Panc1 (cell line): ENCODE measurements around the gene MICAL2. TPM values are rescaled to one million over a fixed set of nuclear protein-coding genes. Genes with fewer than 3 reads are reported as not detected.

ENCODE experiments used
- ATAC-seq: fragments of 200-7000 bp; cut with Tn5 transposase; 2 replicates; pipeline ENCODE4 v1.9.1; 2020; ENCODE audit warnings: mild to moderate bottlenecking, moderate library complexity
- BruUV-seq: library from RNA; stranded (reverse); fragments of 400-500 nt; replicated peaks from 2 replicates; lab custom pipeline; 2021; lab: Mats Ljungman, UMichigan
- CTCF ChIA-PET: fragments of 300-600 bp; sonication (Branson Sonifier 250); formaldehyde crosslinking; loops from one replicate; lab custom pipeline; 2022; ENCODE audit warnings: antibody characterized with exemption; lab: Charles Lee
- POLR2A ChIA-PET: fragments of 300-600 bp; sonication (Branson Sonifier 250); formaldehyde crosslinking; loops from one replicate; lab custom pipeline; 2022; ENCODE audit warnings: antibody characterized with exemption; lab: Charles Lee
- DNase-seq: peaks from one replicate; pipeline ENCODE4 v3.0.0-alpha.2; 2010; ENCODE audit warnings: low read depth, low spot score
- H3K27ac ChIP-seq: 2 replicates; pipeline ENCODE4 v1.5.1; 2011; ENCODE audit warnings: mild to moderate bottlenecking, low read length, inconsistent platforms
- H3K27me3 ChIP-seq: fragments of 200-500 bp; sonication (Bioruptor generic); 2 replicates; pipeline ENCODE4 v1.6.0; 2014; ENCODE audit warnings: low read length, inconsistent platforms; ENCODE audit not compliant: control insufficient read depth, insufficient read depth
- H3K36me3 ChIP-seq: fragments of 200-500 bp; sonication (Bioruptor generic); 2 replicates; pipeline ENCODE4 v1.5.1; 2014; ENCODE audit warnings: inconsistent platforms, mild to moderate bottlenecking, low read length, moderate library complexity; ENCODE audit not compliant: control insufficient read depth, insufficient read depth
- H3K4me1 ChIP-seq: 2 replicates; pipeline ENCODE4 v1.5.1; 2011; ENCODE audit warnings: inconsistent platforms, mild to moderate bottlenecking, low read length, moderate library complexity; ENCODE audit not compliant: control insufficient read depth, insufficient read depth
- H3K4me3 ChIP-seq, 2 experiments: 2 replicates each; pipeline ENCODE4 v1.5.1; 2011 to 2012; ENCODE audit warnings: low read depth in 2 of 2, low read length in 2 of 2, mild to moderate bottlenecking in 2 of 2, inconsistent platforms in 1 of 2, moderate library complexity in 1 of 2
- H3K9me3 ChIP-seq: fragments of 200-500 bp; sonication (Bioruptor generic); 2 replicates; pipeline ENCODE4 v1.5.1; 2014; ENCODE audit warnings: low read depth, mild to moderate bottlenecking, inconsistent platforms, low read length, moderate library complexity; ENCODE audit not compliant: control insufficient read depth, insufficient read depth
- POLR2AphosphoS5 ChIP-seq: IDR thresholded peaks from 2 replicates; pipeline ENCODE4 v1.6.1; 2012; ENCODE audit warnings: mild to moderate bottlenecking, low read depth, low read length, moderate library complexity
- SIN3A ChIP-seq: IDR thresholded peaks from 2 replicates; pipeline ENCODE4 v1.6.1; 2012; ENCODE audit warnings: low read depth, mild to moderate bottlenecking, low read length, moderate library complexity, borderline replicate concordance; ENCODE audit not compliant: insufficient read depth
- TCF7L2 ChIP-seq: IDR thresholded peaks from 2 replicates; pipeline ENCODE4 v1.6.1; 2011; ENCODE audit warnings: mild to moderate bottlenecking, low read depth, low read length, inconsistent platforms
- in situ Hi-C: cut with HindIII; loops from 2 replicates; pipeline ENCODE4 v1.10.0; 2016; ENCODE audit warnings: low sequenced_read_pairs, low pct_unique_long_range_greater_than_20kb
- intact Hi-C: fragments of 100-400 bp; cut with micrococcal nuclease; formaldehyde crosslinking; loops from one replicate; pipeline ENCODE4 v1.10.0; 2022; ENCODE audit not compliant: unreplicated experiment
- total RNA-seq: library from RNA; stranded (reverse); gene quantifications from one replicate; pipeline ENCODE4 v1.2.1, GENCODE V29; 2021; ENCODE audit not compliant: unreplicated experiment
- TF ChIP-seq, protein P1 (sequence below), 2 experiments: IDR thresholded peaks; 2 replicates each; pipeline ENCODE4 v1.6.1; 2011 to 2012; ENCODE audit warnings: low read depth in 2 of 2, control low read depth in 1 of 2, low read length in 1 of 2, mild to moderate bottlenecking in 1 of 2, moderate library complexity in 1 of 2; ENCODE audit not compliant: insufficient read depth in 1 of 2
- TF ChIP-seq, protein P2 (sequence below): fragments of 450-650 bp; IDR thresholded peaks from 2 replicates; pipeline ENCODE4 v1.5.1; 2017; ENCODE audit warnings: mild to moderate bottlenecking

The MICAL2 gene
- total RNA-seq, 1 experiment from 2014 or later, result 199 TPM

DNA sequence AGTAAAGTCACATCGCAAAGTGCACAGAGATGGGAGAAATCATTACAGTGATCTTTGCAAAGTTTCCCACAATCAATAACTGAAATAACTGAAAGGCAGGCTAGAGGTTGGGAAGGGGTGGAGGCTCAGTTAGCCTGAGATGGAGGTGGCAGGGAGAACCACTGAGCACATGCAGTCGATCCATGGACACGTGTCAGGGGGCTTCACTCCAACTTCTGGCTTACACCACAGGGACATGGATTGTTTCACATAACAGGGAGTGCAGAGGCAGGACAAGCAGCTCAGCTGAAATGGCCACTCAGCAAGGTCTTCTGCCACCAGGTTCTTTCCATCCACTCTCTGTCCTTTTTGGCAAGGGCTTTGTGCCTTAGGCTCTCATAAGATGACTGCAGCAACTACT lies 35.1 kb upstream of the MICAL2 start:
- BruUV-seq, result no TSS peak
- H3K27ac ChIP-seq, result peak overlapping the region; percentile 53; the same call in 1 of the 2 replicates
- TF ChIP-seq SIN3A, result no peak
- TF ChIP-seq, protein P1, sequence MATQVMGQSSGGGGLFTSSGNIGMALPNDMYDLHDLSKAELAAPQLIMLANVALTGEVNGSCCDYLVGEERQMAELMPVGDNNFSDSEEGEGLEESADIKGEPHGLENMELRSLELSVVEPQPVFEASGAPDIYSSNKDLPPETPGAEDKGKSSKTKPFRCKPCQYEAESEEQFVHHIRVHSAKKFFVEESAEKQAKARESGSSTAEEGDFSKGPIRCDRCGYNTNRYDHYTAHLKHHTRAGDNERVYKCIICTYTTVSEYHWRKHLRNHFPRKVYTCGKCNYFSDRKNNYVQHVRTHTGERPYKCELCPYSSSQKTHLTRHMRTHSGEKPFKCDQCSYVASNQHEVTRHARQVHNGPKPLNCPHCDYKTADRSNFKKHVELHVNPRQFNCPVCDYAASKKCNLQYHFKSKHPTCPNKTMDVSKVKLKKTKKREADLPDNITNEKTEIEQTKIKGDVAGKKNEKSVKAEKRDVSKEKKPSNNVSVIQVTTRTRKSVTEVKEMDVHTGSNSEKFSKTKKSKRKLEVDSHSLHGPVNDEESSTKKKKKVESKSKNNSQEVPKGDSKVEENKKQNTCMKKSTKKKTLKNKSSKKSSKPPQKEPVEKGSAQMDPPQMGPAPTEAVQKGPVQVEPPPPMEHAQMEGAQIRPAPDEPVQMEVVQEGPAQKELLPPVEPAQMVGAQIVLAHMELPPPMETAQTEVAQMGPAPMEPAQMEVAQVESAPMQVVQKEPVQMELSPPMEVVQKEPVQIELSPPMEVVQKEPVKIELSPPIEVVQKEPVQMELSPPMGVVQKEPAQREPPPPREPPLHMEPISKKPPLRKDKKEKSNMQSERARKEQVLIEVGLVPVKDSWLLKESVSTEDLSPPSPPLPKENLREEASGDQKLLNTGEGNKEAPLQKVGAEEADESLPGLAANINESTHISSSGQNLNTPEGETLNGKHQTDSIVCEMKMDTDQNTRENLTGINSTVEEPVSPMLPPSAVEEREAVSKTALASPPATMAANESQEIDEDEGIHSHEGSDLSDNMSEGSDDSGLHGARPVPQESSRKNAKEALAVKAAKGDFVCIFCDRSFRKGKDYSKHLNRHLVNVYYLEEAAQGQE (IDR thresholded peaks at IDR 0.05; ENCODE audit: insufficient read depth in 1 of 2, low read depth in 2 of 2, low read length in 1 of 2), result no peak
- no peak for TF ChIP-seq TCF7L2
- TF ChIP-seq, protein P2, sequence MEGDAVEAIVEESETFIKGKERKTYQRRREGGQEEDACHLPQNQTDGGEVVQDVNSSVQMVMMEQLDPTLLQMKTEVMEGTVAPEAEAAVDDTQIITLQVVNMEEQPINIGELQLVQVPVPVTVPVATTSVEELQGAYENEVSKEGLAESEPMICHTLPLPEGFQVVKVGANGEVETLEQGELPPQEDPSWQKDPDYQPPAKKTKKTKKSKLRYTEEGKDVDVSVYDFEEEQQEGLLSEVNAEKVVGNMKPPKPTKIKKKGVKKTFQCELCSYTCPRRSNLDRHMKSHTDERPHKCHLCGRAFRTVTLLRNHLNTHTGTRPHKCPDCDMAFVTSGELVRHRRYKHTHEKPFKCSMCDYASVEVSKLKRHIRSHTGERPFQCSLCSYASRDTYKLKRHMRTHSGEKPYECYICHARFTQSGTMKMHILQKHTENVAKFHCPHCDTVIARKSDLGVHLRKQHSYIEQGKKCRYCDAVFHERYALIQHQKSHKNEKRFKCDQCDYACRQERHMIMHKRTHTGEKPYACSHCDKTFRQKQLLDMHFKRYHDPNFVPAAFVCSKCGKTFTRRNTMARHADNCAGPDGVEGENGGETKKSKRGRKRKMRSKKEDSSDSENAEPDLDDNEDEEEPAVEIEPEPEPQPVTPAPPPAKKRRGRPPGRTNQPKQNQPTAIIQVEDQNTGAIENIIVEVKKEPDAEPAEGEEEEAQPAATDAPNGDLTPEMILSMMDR, result no peak
- TF ChIP-seq POLR2AphosphoS5, result no peak
- in situ Hi-C loops, result no loop called here
- H3K9me3 ChIP-seq, result no peaks in the 10 kb centered on the region
- ATAC-seq (no peak), DNase-seq (no peak)
- intact Hi-C loops, result no loop called here
- no peaks in the 10 kb centered on the region for H3K36me3 ChIP-seq
- CTCF ChIA-PET, result no interaction called here
- peaks cover 5% of the 10 kb centered on the region; the same call in 1 of the 2 replicates for H3K4me1 ChIP-seq
- H3K27me3 ChIP-seq, result no peaks in the 10 kb centered on the region
- POLR2A ChIA-PET, result no interaction called here
- no peak overlapping the region for H3K4me3 ChIP-seq

DNA sequence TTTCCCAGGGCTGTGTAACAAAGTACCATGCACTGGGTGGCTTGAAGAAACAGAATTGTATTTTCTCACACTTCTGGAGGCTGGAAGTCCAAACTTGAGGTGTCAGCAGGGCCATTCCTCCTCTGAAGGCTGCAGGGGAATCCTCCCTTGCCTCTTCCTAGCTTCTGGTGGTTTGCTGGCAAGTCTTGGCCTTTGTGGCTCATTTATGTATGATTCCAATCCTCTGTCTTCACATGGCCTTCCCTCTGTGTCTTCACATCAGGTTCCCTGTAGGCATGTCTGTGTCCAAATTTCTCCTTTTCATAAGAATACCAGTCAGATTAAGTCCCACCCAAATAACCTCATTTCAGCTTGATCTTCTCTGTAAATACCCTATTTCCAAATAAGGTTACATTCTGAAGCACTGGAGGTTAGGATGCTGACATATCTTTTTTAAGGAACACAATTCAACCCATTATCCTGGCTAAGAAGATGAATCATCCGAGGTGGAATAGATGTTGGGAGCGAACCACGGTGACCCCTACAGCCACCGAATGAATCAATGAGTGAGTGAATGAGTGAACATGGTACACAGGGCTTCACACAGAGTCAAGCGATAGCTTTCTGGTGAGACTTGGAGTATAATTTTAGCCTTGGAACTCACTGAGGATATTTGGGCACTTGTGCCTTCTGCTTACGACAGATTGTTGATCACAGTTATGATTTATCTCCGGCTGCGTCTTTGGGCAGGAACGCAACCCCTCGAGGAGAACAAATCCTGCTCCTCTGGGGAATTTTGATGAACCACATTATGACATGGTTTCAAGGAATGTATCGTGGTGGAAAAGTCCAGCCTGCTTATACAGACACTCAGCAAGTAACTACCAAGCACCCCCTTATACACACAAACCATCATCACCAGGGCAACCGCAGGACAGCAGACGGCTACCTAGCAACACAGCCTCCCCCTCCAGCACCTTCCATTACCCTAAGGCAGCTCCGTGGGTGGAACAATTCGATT lies 34.3 kb upstream of the MICAL2 start:
- TF ChIP-seq POLR2AphosphoS5 (no peak), TCF7L2 (no peak)
- Histone ChIP-seq H3K9me3 (no peaks in the 10 kb centered on the region), H3K27me3 (no peaks in the 10 kb centered on the region), H3K4me1 (peaks cover 7% of the 10 kb centered on the region; the same call in 1 of the 2 replicates), H3K27ac (peak overlapping the region; percentile 53), H3K36me3 (no peaks in the 10 kb centered on the region), H3K4me3 (no peak overlapping the region)
- CTCF ChIA-PET, result no interaction called here
- POLR2A ChIA-PET, result no interaction called here
- intact Hi-C loops (no loop called here), in situ Hi-C loops (no loop called here)
- no peak for DNase-seq
- no peak for ATAC-seq
- BruUV-seq, result no TSS peak
